Measurements from ENCODE around the gene DTWD2.

- no peak for TF ChIP-seq CTCF (IDR thresholded peaks at IDR 0.05; ENCODE audit: low read depth, low read length, poor library complexity, severe bottlenecking)
- TF ChIP-seq EZH2phosphoT487 (IDR thresholded peaks at IDR 0.05; ENCODE audit: borderline replicate concordance, low read length): no peak
Measured at GRCh38 chr5:118989816-118990215, 1.5 kb upstream of the DTWD2 start.

Data from DOHH2 (cell line).